Breast epithelium (tissue), 3 donors: ENCODE measurements around the gene MYL12A.

Source experiments
- CTCF ChIP-seq, 3 donors: fragments of 450-650 bp; IDR thresholded peaks; one replicate each; pipeline ENCODE4 v1.5.1; 2016 to 2017; ENCODE audit warnings: antibody characterized with exemption in 3 of 3, mild to moderate bottlenecking in 3 of 3, moderate library complexity in 3 of 3
- POLR2A ChIP-seq: fragments of 450-650 bp; IDR thresholded peaks from one replicate; pipeline ENCODE4 v1.6.1; 2016; ENCODE audit warnings: antibody characterized with exemption, mild to moderate bottlenecking, moderate library complexity

DNA sequence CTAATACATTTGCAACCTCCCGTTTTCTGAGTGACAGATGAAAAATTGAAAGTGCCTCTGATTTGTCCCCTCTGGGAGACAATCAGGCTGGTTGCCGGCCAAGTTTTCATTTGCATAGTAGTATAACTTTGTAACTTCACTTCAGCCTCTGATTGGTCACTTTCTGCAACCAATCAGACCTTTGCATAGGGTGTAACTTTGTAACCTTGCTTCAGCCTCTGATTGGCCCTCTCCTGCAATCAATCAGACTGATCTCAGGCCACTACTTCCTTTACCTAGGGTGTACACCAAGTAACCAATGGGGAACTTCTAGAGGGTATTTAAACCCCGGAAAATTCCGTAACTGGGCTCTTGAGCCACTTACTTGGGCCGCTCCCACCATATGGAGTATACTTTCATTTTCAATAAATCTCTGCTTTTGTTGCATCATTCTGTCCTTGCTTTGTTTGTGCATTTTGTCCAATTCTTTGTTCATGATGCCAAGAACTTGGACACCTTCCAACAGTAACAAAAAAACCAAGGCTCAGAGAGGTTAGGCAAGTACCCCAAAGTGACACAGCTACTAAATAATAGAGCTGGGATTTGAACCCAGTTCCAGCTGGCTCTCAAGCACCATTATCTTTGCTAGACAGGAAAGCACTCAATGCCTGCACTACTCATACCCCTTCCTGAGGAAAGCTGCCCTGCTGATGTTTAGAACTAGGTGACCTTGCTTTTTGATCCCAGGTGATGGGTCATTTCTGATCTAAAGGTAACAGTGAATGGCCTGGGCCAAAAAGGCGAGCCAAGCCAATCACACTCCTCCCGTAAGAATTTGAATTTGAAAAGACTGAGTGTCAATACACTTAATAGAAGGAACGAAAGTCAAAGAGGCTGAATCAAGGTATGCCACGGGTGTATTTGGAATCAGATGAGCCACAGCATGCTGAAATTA is 16.9 kb upstream of the MYL12A start:
- TF ChIP-seq CTCF (IDR thresholded peaks at IDR 0.05) (no peak), POLR2A (no peak)
